ENCODE measurements around the gene LAMB4.

The LAMB4 gene

GRCh38 chr7:107995184-107996071 is 134.7 kb downstream of the LAMB4 start:
- DNase-seq (ENCODE audit: low read depth in 2 of 2), result no peak

- no peak for DNase-seq (ENCODE audit: low read depth in 2 of 2)
Measured at GRCh38 chr7:107994421-107995030, 135.6 kb downstream of the LAMB4 start.

GRCh38 chr7:107993891-107994291 is 136.3 kb downstream of the LAMB4 start:
- DNase-seq (ENCODE audit: low read depth in 2 of 2), result no peak

GRCh38 chr7:107989618-107990373 is 140.4 kb downstream of the LAMB4 start:
- no peak for DNase-seq (ENCODE audit: low read depth in 2 of 2)

GRCh38 chr7:107982918-107983389 is 147.2 kb downstream of the LAMB4 start:
- no peak for DNase-seq (ENCODE audit: low read depth in 2 of 2)

GRCh38 chr7:107982042-107982840 is 147.9 kb downstream of the LAMB4 start:
- DNase-seq (ENCODE audit: low read depth in 2 of 2), result no peak

- DNase-seq (ENCODE audit: low read depth in 2 of 2), result no peak
Measured at GRCh38 chr7:107981466-107981865, 148.7 kb downstream of the LAMB4 start.

GRCh38 chr7:107980671-107981190 is 149.4 kb downstream of the LAMB4 start:
- no peak for DNase-seq (ENCODE audit: low read depth in 2 of 2)

- no peak for DNase-seq (ENCODE audit: low read depth in 2 of 2)
Measured at GRCh38 chr7:107980171-107980570, 150.0 kb downstream of the LAMB4 start.

- no peak for DNase-seq (ENCODE audit: low read depth in 2 of 2)
Measured at GRCh38 chr7:107978815-107979408, 151.2 kb downstream of the LAMB4 start.

- DNase-seq (ENCODE audit: low read depth in 2 of 2), result no peak
Measured at GRCh38 chr7:107977048-107977447, 153.1 kb downstream of the LAMB4 start.

- DNase-seq (ENCODE audit: low read depth in 2 of 2), result no peak
Measured at GRCh38 chr7:107976620-107977019, 153.5 kb downstream of the LAMB4 start.

GRCh38 chr7:107975394-107976013 is 154.7 kb downstream of the LAMB4 start:
- DNase-seq (ENCODE audit: low read depth in 2 of 2), result no peak

GRCh38 chr7:107973861-107974260 is 156.3 kb downstream of the LAMB4 start:
- no peak for DNase-seq (ENCODE audit: low read depth in 2 of 2)

All from activated CD8-positive, alpha-beta memory T cell treated with anti-CD3 and anti-CD28 coated beads for 4 hours (primary cell).